ENCODE measurements around the gene HABP4.

The HABP4 gene

GRCh38 chr9:96480736-96481135 lies 30.8 kb downstream of the HABP4 start:
- DNase-seq: no peak

GRCh38 chr9:96482476-96482875 lies 32.5 kb downstream of the HABP4 start:
- DNase-seq: no peak

GRCh38 chr9:96483197-96483596 lies 33.2 kb downstream of the HABP4 start:
- no peak for DNase-seq

GRCh38 chr9:96483733-96484390 lies 33.9 kb downstream of the HABP4 start:
- DNase-seq: no peak

GRCh38 chr9:96484521-96484931 lies 34.6 kb downstream of the HABP4 start:
- DNase-seq: no peak

GRCh38 chr9:96485280-96485679 lies 35.3 kb downstream of the HABP4 start:
- no peak for DNase-seq

GRCh38 chr9:96486386-96487028 lies 36.5 kb downstream of the HABP4 start:
- no peak for DNase-seq

GRCh38 chr9:96487029-96487396 lies 37.0 kb downstream of the HABP4 start:
- DNase-seq: no peak

- DNase-seq: no peak
Observed at GRCh38 chr9:96487949-96488348, 38.0 kb downstream of the HABP4 start.

- DNase-seq: no peak
Observed at GRCh38 chr9:96489482-96489979, 39.6 kb downstream of the HABP4 start.

GRCh38 chr9:96490534-96491078 lies 40.6 kb downstream of the HABP4 start:
- DNase-seq: no peak

- DNase-seq: no peak
Observed at GRCh38 chr9:96491079-96491879, 41.3 kb downstream of the HABP4 start.

- no peak for DNase-seq
Observed at GRCh38 chr9:96491880-96492525, 42.0 kb downstream of the HABP4 start.

GRCh38 chr9:96492993-96493531 lies 43.1 kb downstream of the HABP4 start:
- DNase-seq: no peak

GRCh38 chr9:96493757-96494156 lies 43.8 kb downstream of the HABP4 start:
- DNase-seq: no peak

- no peak for DNase-seq
Observed at GRCh38 chr9:96494215-96494800, 44.3 kb downstream of the HABP4 start.

GRCh38 chr9:96495341-96495740 lies 45.4 kb downstream of the HABP4 start:
- DNase-seq: no peak

GRCh38 chr9:96496368-96497116 lies 46.6 kb downstream of the HABP4 start:
- DNase-seq: no peak

GRCh38 chr9:96497117-96497399 lies 47.1 kb downstream of the HABP4 start:
- no peak for DNase-seq

GRCh38 chr9:96498796-96499195 lies 48.8 kb downstream of the HABP4 start:
- no peak for DNase-seq

GRCh38 chr9:96499257-96499656 lies 49.3 kb downstream of the HABP4 start:
- DNase-seq: no peak
